Suprapubic skin (tissue), 4 donors: ENCODE data around the gene POU2AF3. TPM values are rescaled to one million over a fixed set of nuclear protein-coding genes. Genes with fewer than 3 reads are reported as not detected.

Experiments
- DNase-seq, 2 donors: peaks; one replicate each; pipeline ENCODE4 v3.0.0-alpha.2; 2019; ENCODE audit warnings: low spot score in 2 of 2
- H3K27ac ChIP-seq: fragments of 200-600 bp; sonication (generic); one replicate; pipeline ENCODE4 v1.5.1; 2019
- H3K27me3 ChIP-seq: fragments of 200-600 bp; sonication (generic); one replicate; pipeline ENCODE4 v1.5.1; 2019
- H3K36me3 ChIP-seq: fragments of 200-600 bp; sonication (generic); one replicate; pipeline ENCODE4 v1.5.1; 2019
- H3K4me1 ChIP-seq: fragments of 200-600 bp; sonication (generic); one replicate; pipeline ENCODE4 v1.5.1; 2019
- H3K4me3 ChIP-seq: fragments of 200-600 bp; sonication (generic); one replicate; pipeline ENCODE4 v1.5.1; 2019; ENCODE audit warnings: mild to moderate bottlenecking
- H3K9me3 ChIP-seq: fragments of 200-600 bp; sonication (generic); one replicate; pipeline ENCODE4 v1.5.1; 2019
- EP300 ChIP-seq: sonication (generic); formaldehyde crosslinking; IDR thresholded peaks from one replicate; pipeline ENCODE4 v1.6.1; 2017; ENCODE audit warnings: antibody characterized with exemption
- POLR2A ChIP-seq, 2 donors: fragments of 450-650 bp; IDR thresholded peaks; one replicate each; pipeline ENCODE4 v1.6.1; 2017; ENCODE audit warnings: antibody characterized with exemption in 2 of 2, mild to moderate bottlenecking in 2 of 2, moderate library complexity in 2 of 2
- POLR2AphosphoS5 ChIP-seq, 3 donors: sonication (generic); formaldehyde crosslinking; IDR thresholded peaks; one replicate each; pipeline ENCODE4 v1.6.1; 2017; ENCODE audit warnings: antibody characterized with exemption in 3 of 3
- whole genome bisulfite sequencing: methylation state at CpG from one replicate; pipeline ENCODE4 v1.1.5; 2018; 5-methylcytosine and 5-hydroxymethylcytosine counted together
- total RNA-seq, 4 donors: library from RNA; depleted of rRNA; stranded (reverse); fragments of >200 nt; gene quantifications; one replicate each; pipeline ENCODE4 v1.1.0, GENCODE V29; 2016
- TF ChIP-seq, protein P1 (sequence below), 2 donors: fragments of 200-600 bp in 1 of 2; fragments of 450-650 bp in 1 of 2; sonication (generic) in 1 of 2; IDR thresholded peaks; one replicate each; pipeline ENCODE4 v1.5.1; 2016 to 2019; ENCODE audit warnings: antibody characterized with exemption in 2 of 2, mild to moderate bottlenecking in 1 of 2, moderate library complexity in 1 of 2

The POU2AF3 gene
- total RNA-seq, 4 donors from 2014 or later = 0.89 TPM; not detected in 3

- H3K36me3 ChIP-seq = no peaks in the 10 kb centered on the region
- H3K9me3 ChIP-seq = no peaks in the 10 kb centered on the region
- WGBS = 43% methylated on average over 3 of the region's 3 CpGs
- no peak overlapping the region for H3K4me3 ChIP-seq
- peaks cover 26% of the 10 kb centered on the region for H3K27me3 ChIP-seq
- H3K4me1 ChIP-seq = peaks cover 41% of the 10 kb centered on the region
- H3K27ac ChIP-seq = no peak overlapping the region
- no peak for DNase-seq
- no peak for TF ChIP-seq POLR2AphosphoS5 (IDR thresholded peaks at IDR 0.05)
- TF ChIP-seq, protein P1, sequence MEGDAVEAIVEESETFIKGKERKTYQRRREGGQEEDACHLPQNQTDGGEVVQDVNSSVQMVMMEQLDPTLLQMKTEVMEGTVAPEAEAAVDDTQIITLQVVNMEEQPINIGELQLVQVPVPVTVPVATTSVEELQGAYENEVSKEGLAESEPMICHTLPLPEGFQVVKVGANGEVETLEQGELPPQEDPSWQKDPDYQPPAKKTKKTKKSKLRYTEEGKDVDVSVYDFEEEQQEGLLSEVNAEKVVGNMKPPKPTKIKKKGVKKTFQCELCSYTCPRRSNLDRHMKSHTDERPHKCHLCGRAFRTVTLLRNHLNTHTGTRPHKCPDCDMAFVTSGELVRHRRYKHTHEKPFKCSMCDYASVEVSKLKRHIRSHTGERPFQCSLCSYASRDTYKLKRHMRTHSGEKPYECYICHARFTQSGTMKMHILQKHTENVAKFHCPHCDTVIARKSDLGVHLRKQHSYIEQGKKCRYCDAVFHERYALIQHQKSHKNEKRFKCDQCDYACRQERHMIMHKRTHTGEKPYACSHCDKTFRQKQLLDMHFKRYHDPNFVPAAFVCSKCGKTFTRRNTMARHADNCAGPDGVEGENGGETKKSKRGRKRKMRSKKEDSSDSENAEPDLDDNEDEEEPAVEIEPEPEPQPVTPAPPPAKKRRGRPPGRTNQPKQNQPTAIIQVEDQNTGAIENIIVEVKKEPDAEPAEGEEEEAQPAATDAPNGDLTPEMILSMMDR (IDR thresholded peaks at IDR 0.05) = no peak
- TF ChIP-seq EP300 = no peak
- no peak for TF ChIP-seq POLR2A (IDR thresholded peaks at IDR 0.05)
Observed at GRCh38 chr11:111302298-111302697, 4.0 kb downstream of the POU2AF3 start.

DNA sequence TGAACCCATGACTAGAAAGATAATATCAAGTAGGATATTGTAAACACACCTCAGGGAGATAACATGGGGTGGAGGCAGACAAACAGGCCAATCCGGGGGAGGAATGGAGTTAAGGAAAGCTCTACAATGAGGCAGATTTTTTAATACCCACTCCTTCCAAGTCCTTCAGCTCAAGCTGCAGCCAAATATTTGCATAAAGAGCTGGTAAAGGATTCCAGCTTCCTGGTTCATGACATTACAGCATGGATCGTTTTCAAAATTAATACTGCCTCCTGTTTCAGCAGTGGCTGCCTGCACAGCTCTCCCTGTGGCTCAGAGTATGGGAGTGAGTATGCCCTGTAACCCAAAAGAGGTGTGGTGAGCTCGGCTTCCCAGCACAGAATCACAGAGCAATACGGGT, 5.1 kb downstream of the POU2AF3 start:
- Histone ChIP-seq H3K4me1 (peaks cover 39% of the 10 kb centered on the region), H3K27me3 (peaks cover 36% of the 10 kb centered on the region), H3K4me3 (no peak overlapping the region), H3K36me3 (no peaks in the 10 kb centered on the region), H3K9me3 (no peaks in the 10 kb centered on the region), H3K27ac (no peak overlapping the region)
- TF ChIP-seq, protein P1 (IDR thresholded peaks at IDR 0.05) = no peak
- TF ChIP-seq POLR2AphosphoS5 (IDR thresholded peaks at IDR 0.05) = no peak
- no peak for DNase-seq
- WGBS = 37% methylated on average over 4 of the region's 4 CpGs

DNA sequence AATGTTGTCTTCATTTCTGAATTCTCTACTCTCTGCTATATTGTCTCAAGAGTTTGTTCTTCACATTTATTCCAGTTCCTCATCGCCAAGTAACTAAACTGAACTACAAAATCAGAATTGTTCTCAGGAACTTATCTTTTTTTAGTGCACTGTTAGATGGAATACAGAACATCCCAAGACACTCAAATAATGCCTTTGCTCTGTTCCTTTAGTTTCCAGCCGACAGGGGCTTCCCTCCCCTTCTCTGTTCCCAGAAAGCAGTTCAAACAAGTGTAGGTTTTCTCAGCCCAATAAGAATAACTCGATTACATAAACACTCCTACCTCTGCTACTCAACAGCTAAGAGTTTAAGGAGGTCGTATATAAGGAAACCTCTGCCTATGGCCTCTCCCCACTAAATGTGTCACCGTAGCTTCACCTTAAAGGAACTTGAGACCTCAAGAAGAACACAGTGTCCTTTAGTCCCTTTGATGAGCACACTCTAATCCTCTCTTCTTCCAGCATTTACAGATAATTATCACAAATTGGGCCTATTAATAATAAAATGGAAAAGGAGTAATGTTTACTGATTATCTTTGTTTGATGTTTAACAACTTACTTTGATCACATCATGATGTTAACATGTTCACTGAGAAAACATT, 6.9 kb downstream of the POU2AF3 start:
- Histone ChIP-seq H3K27me3 (peaks cover 23% of the 10 kb centered on the region), H3K4me1 (peaks cover 21% of the 10 kb centered on the region), H3K9me3 (no peaks in the 10 kb centered on the region), H3K36me3 (no peaks in the 10 kb centered on the region), H3K4me3 (no peak overlapping the region), H3K27ac (no peak overlapping the region)
- DNase-seq = no peak
- 83% methylated on average over 5 of the region's 5 CpGs for WGBS
- no peak for TF ChIP-seq POLR2A (IDR thresholded peaks at IDR 0.05)
- TF ChIP-seq POLR2AphosphoS5 (IDR thresholded peaks at IDR 0.05) = no peak
- TF ChIP-seq, protein P1 (IDR thresholded peaks at IDR 0.05) = no peak
- no peak for TF ChIP-seq EP300

- Histone ChIP-seq H3K27me3 (peaks cover 21% of the 10 kb centered on the region), H3K4me3 (no peak overlapping the region), H3K27ac (no peak overlapping the region), H3K36me3 (no peaks in the 10 kb centered on the region), H3K9me3 (no peaks in the 10 kb centered on the region), H3K4me1 (peaks cover 20% of the 10 kb centered on the region)
- DNase-seq = no peak
- TF ChIP-seq, protein P1 (IDR thresholded peaks at IDR 0.05) = no peak
- TF ChIP-seq POLR2A (IDR thresholded peaks at IDR 0.05) (no peak), EP300 (no peak), POLR2AphosphoS5 (IDR thresholded peaks at IDR 0.05) (no peak)
- 87% methylated on average over 4 of the region's 4 CpGs for WGBS
Observed at GRCh38 chr11:111305876-111306275, 7.5 kb downstream of the POU2AF3 start.

DNA sequence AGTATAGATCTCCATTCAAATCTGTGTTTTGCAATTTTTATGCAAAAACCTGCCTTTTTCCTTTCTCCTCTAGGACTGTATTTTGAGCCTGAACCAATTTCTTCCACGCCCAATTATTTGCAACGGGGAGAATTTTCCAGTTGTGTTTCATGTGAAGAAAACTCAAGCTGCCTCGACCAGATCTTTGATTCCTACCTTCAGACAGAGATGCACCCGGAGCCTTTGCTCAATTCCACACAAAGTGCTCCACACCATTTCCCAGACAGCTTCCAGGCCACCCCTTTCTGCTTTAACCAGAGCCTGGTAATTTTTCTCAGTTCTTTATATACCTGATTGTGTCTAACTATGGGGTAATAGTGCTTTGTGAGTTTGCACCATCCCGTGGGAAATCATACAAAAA, 8.0 kb downstream of the POU2AF3 start:
- WGBS = 81% methylated on average over 5 of the region's 5 CpGs
- Histone ChIP-seq H3K4me3 (no peak overlapping the region), H3K4me1 (peaks cover 18% of the 10 kb centered on the region), H3K9me3 (no peaks in the 10 kb centered on the region), H3K27ac (no peak overlapping the region), H3K36me3 (no peaks in the 10 kb centered on the region), H3K27me3 (peaks cover 24% of the 10 kb centered on the region)
- TF ChIP-seq POLR2A (IDR thresholded peaks at IDR 0.05) (no peak), EP300 (no peak), POLR2AphosphoS5 (IDR thresholded peaks at IDR 0.05) (no peak)
- TF ChIP-seq, protein P1 (IDR thresholded peaks at IDR 0.05) = no peak
- DNase-seq = no peak
